ENCODE results near the gene RAB6A.

Gene RAB6A

GRCh38 chr11:73656985-73657384, 103.9 kb downstream of the RAB6A start:
- no peak for DNase-seq (ENCODE audit: low read depth in 2 of 3, low spot score in 1 of 3)

GRCh38 chr11:73655686-73656085, 105.2 kb downstream of the RAB6A start:
- DNase-seq (ENCODE audit: low read depth in 2 of 3, low spot score in 1 of 3) = no peak

DNA sequence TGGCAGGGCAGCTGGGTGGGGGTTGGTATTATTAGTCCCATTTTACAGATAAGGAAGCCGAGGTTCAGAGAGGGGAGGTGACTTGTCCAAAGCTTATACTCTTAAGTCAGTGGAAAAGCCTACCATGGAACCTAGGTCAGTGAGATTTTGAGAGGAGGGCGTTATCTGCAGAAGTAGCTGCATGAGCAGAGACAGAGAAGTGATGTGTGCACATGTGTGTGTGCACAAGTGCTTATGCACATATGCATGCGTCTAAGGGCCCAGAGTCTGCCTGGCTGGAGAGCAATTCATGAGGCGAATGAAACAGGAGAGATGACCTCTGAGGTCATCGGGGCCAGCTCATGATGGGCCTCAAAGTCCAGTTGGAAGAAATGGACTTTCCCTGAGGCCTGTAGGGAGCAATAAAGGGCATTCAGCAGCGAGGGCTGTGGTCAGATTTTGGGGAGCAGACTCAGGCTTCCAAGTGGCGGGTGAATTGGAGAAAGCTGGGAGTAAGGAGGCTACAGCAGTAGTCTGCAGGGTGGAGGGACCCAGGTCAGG, 106.3 kb downstream of the RAB6A start:
- no peak for DNase-seq (ENCODE audit: low read depth in 2 of 3, low spot score in 1 of 3)

DNA sequence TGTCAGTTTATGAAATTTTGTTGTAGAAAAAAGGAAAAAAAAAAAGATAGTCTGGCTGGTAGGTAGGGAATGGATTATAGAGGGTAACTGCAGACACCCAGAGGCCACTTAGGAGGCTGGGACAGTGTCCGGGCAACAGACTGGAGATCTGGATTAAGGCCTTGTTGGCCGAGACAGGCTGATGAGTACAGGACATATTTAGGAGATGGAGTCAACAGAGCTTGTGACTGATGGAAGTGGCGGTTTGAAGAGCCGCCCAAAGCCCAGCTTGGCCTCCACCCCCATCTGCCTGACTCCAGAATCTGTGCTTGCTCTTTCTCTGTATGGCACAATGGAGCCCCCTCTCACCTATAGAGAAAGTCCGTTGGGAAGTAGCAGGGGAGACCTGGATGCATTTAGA, 106.9 kb downstream of the RAB6A start:
- DNase-seq (ENCODE audit: low read depth in 2 of 3, low spot score in 1 of 3) = no peak

DNA sequence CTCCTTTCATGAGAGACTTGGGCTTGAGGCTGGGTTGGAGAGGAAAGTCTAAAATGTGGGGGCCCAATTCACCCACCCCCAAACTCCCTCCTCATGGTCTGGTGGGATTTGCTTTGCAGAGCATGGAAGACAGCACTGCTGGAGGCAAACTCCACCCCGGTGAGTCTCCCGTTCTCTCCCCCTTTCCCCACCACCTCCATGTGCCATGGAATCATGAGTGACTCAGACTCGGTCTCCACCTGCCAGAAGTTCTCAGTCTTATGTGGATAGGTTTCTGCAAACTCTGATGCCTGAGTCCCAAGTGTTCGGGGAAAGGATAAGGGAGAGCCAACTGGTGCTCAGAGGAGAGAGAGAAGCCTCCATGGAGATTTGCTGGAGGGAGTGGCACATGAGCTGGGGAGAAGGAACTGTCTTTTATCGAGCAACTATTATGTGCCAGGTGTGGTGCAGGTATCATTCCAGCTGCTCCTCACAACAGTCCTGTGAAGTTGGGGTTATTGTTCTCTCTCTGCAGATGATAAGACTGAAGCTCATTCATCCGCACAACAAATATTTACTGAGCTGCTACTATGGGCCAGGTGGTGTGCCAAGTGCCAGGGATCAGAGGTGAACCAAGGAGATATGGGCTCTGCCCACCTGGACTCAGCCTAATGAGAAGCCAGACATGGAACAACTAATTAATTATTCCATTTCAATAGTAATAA, 107.9 kb downstream of the RAB6A start:
- no peak for DNase-seq (ENCODE audit: low read depth in 2 of 3, low spot score in 1 of 3)

DNA sequence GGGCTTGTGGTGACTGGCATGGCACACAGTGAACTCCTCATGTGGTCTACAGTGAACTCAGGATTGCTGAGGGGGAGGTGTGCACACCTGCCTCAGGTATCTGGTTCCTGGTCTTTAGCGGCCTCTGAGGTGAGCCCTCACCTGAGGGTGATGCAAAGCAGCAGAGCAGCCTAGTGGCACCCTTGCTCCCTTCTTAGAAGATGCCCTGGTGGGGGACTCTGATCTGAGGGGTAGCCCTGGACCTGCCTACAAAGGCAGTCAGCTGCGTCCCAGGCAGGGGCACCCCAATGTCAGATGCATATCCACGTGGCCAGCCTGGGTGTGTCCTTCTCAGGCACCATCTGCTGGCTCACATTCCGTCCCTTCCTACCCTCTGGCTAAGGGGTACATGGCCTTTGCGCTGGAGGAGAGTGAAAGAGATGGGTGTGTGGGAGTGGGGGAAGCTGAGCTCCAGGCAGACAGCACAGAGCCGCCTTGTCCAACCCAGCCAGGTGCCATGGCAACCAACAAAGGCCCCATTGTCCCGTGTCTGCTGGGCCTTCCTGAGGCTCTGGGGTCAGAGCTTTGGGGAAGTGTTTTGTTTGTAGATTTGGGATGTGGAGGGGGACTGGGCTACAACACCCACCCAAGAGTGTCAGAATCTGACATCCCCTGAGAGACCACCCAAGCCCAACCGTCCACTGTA, 108.7 kb downstream of the RAB6A start:
- DNase-seq (ENCODE audit: low read depth in 2 of 3, low spot score in 1 of 3) = no peak

- no peak for DNase-seq (ENCODE audit: low read depth in 2 of 3, low spot score in 1 of 3)
Observed at GRCh38 chr11:73651661-73652045, 109.2 kb downstream of the RAB6A start.

GRCh38 chr11:73651252-73651651, 109.6 kb downstream of the RAB6A start:
- DNase-seq (ENCODE audit: low read depth in 2 of 3, low spot score in 1 of 3) = no peak

DNA sequence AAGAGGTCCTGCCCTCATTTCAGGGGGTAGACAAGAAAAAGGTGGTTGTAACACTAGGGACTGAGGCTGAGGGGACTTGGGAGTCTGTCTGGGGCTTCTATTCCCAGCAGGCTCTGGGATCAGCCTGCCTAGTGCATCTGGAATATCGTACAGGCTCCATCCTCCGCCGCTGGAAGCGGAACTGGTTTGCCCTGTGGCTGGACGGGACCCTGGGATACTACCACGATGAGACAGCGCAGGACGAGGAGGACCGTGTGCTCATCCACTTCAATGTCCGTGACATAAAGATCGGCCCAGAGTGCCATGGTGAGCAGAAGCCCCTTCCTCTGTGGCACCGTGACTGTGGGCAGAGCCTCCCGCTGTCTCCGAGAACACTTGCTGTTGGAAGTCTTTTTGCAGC, 110.5 kb downstream of the RAB6A start:
- DNase-seq (ENCODE audit: low read depth in 2 of 3, low spot score in 1 of 3) = no peak

DNA sequence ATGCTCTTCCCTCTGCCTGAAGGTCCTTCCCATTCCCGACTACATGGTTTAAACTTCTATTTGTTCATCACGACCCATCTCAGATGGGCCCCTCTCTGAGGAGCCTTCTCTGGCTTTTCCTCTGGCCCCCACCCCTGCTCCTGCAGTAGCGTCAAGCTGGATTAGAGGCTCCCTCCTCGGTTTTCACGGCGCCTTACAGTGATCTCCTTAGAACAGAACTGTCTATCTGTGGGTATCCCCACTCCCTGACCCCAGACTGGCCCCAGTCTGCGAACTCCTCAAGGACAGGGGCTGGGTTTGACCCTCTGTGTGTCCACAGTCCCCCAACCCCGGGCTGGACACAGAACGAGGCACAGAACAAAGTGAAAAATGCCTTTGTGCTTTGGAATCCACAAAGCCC, 111.7 kb downstream of the RAB6A start:
- DNase-seq (ENCODE audit: low read depth in 2 of 3, low spot score in 1 of 3) = no peak

GRCh38 chr11:73648571-73649046, 112.3 kb downstream of the RAB6A start:
- no peak for DNase-seq (ENCODE audit: low read depth in 2 of 3, low spot score in 1 of 3)

DNA sequence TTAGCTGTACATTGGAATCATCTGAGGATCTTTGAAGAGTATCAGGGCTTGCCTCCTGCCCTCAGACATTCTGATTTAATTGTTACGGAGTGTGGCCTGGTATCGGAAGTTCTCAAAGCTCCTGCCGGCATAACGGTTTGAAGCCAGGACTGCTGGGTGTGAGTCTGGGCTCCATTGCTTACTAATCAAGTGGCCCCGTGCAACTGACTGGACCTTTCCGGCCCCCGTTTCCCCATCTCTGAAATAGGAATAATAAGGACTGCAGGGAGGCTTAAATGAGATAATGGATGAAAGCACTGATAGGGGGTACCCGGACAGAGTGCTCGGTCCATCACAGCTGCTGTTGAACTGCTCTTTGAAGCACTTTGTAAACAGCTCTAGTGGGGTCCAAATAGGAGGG, 112.8 kb downstream of the RAB6A start:
- DNase-seq (ENCODE audit: low read depth in 2 of 3, low spot score in 1 of 3) = no peak

- peak; percentile 83 to 86 (median 85) for DNase-seq (ENCODE audit: low read depth in 2 of 3, low spot score in 1 of 3)
Observed at GRCh38 chr11:73647459-73648100, 113.3 kb downstream of the RAB6A start.

DNA sequence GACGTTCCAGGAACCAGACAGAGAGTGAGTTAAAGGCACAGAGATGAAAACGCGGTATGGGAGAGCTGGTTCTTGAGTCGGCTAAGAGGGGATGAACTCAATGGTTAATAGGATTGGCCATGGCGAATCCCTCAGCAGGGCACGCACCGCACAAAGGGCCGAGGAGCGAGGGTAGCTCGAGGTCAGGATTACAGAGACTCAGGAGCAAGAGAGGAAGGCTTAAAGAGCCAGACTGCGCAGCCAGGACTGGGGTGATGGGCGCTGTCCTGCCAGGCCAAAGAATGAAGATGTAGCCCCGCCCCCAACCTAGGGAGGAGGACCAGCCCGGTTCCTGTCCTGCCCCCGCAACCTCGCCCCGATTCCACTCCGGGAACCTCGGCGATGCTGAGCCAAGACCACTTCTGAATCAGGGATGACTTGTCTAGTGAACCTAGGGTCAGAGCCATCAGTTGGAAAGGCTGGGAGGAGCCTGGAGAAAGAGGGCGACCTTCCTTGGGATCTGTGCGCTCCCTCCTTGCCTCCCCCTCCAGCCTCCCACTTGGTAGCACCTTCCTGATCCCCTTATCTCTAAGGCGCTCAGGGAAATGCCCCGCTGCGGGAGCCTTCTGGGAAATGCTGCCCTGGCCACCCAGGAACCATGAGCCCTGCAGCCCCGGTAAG, 114.8 kb downstream of the RAB6A start, which contains the start of gene PLEKHB1:
Gene PLEKHB1, plus strand, starts transcription at position 610 of the 660 bp plus-strand sequence. Its CDS starts 28 bp downstream, at position 638.
- no peak for DNase-seq (ENCODE audit: low read depth in 2 of 3, low spot score in 1 of 3)

GRCh38 chr11:73645121-73645969, 115.5 kb downstream of the RAB6A start:
- no peak for DNase-seq (ENCODE audit: low read depth in 2 of 3, low spot score in 1 of 3)

GRCh38 chr11:73641668-73642067, 119.2 kb downstream of the RAB6A start:
- DNase-seq (ENCODE audit: low read depth in 2 of 3, low spot score in 1 of 3) = no peak

DNA sequence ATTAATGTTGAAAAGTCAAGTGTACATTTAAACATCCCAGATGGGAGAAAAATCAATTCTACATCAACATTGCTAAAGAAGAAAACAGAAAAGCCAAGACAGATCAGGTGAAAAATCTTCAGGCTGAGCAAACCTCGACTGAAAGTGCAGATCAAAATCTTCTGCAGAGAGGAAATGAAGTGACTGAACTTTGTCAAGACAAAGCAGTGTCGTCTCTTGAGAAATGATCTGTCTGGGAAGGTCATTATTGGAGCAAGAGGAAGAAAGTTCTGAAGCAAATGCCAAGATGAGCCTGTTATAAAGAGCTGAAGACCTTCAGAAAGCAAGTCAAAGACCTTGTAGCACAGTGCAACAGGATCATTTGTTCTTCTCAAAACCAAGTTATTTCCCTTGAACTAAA, 120.3 kb downstream of the RAB6A start:
- DNase-seq (ENCODE audit: low read depth in 2 of 3, low spot score in 1 of 3) = no peak

GRCh38 chr11:73637012-73637411, 123.9 kb downstream of the RAB6A start:
- no peak for DNase-seq (ENCODE audit: low read depth in 2 of 3, low spot score in 1 of 3)

- DNase-seq (ENCODE audit: low read depth in 2 of 3, low spot score in 1 of 3) = no peak
Observed at GRCh38 chr11:73636249-73636648, 124.6 kb downstream of the RAB6A start.

DNA sequence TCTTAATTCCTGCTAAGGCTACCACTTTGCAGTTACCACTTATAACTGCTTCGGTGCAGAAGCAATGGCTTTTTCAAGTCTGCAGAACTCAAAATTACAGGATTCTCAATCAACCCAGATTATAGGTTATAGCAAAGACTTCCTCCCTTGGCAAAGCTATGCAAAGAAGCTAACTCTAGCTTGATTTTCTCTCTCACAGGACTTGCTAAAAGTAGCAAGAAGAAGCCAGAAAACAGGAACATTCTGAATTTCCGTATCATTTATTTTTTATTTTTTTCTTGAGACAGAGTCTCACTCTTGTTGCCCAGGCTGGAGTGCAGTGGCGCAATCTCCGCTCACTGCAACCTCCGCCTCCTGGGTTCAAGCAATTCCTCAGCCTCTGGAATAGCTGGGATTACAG, 125.2 kb downstream of the RAB6A start:
- no peak for DNase-seq (ENCODE audit: low read depth in 2 of 3, low spot score in 1 of 3)
